HEK293T (cell line): ENCODE measurements around the gene ITGB5.

Experiments
- CTCF ChIA-PET: fragments of 350-600 bp; formaldehyde crosslinking; extraction: SDS; loops from one replicate; lab custom pipeline; 2021; ENCODE audit warnings: antibody characterized with exemption, inconsistent platforms; lab: Yijun Ruan, JAX
- POLR2A ChIA-PET: fragments of 350-600 bp; formaldehyde crosslinking; extraction: SDS; loops from one replicate; lab custom pipeline; 2020; ENCODE audit warnings: antibody characterized with exemption, inconsistent platforms; lab: Yijun Ruan, JAX
- DNase-seq: peaks from one replicate; pipeline ENCODE4 v3.0.0; 2012; ENCODE audit warnings: mixed read lengths; ENCODE audit errors: extremely low spot score
- ARNT ChIP-seq: fragments of 450-650 bp; IDR thresholded peaks from 2 replicates; pipeline ENCODE4 v1.6.1; 2017; ENCODE audit warnings: mild to moderate bottlenecking
- BHLHE40 ChIP-seq: fragments of 450-650 bp; IDR thresholded peaks from 2 replicates; pipeline ENCODE4 v1.6.1; 2016; ENCODE audit warnings: mild to moderate bottlenecking, moderate library complexity, borderline replicate concordance
- CTBP1 ChIP-seq: fragments of 450-650 bp; IDR thresholded peaks from 2 replicates; pipeline ENCODE4 v1.6.1; 2016; ENCODE audit warnings: borderline replicate concordance
- ELF4 ChIP-seq: fragments of 450-650 bp; IDR thresholded peaks from 2 replicates; pipeline ENCODE4 v1.6.1; 2017; ENCODE audit warnings: antibody characterized with exemption
- FOXA1 ChIP-seq: fragments of 450-650 bp; IDR thresholded peaks from 2 replicates; pipeline ENCODE4 v1.6.1; 2016; ENCODE audit warnings: mild to moderate bottlenecking
- FOXK2 ChIP-seq: fragments of 450-650 bp; IDR thresholded peaks from 2 replicates; pipeline ENCODE4 v1.6.1; 2016; ENCODE audit warnings: mild to moderate bottlenecking
- FOXM1 ChIP-seq: fragments of 450-650 bp; IDR thresholded peaks from 2 replicates; pipeline ENCODE4 v1.6.1; 2017; ENCODE audit warnings: mild to moderate bottlenecking, borderline replicate concordance
- HDGF ChIP-seq: fragments of 450-650 bp; IDR thresholded peaks from 2 replicates; pipeline ENCODE4 v1.6.1; 2017; ENCODE audit warnings: antibody characterized with exemption, borderline replicate concordance
- L3MBTL2 ChIP-seq: fragments of 450-650 bp; conservative IDR thresholded peaks from 2 replicates; pipeline ENCODE4 v1.6.1; 2016; ENCODE audit warnings: mild to moderate bottlenecking
- LEF1 ChIP-seq: fragments of 450-650 bp; IDR thresholded peaks from 2 replicates; pipeline ENCODE4 v1.6.1; 2017; ENCODE audit warnings: mild to moderate bottlenecking, borderline replicate concordance
- NFRKB ChIP-seq: fragments of 450-650 bp; IDR thresholded peaks from 2 replicates; pipeline ENCODE4 v1.6.1; 2016; ENCODE audit warnings: mild to moderate bottlenecking, moderate library complexity
- PKNOX1 ChIP-seq: fragments of 450-650 bp; IDR thresholded peaks from 2 replicates; pipeline ENCODE4 v1.6.1; 2016
- SP1 ChIP-seq: fragments of 450-650 bp; IDR thresholded peaks from 2 replicates; pipeline ENCODE4 v1.6.1; 2017
- SUZ12 ChIP-seq: fragments of 450-650 bp; IDR thresholded peaks from 2 replicates; pipeline ENCODE4 v1.6.1; 2016; ENCODE audit warnings: mild to moderate bottlenecking
- TARDBP ChIP-seq: fragments of 450-650 bp; IDR thresholded peaks from 2 replicates; pipeline ENCODE4 v1.6.1; 2016
- ZNF384 ChIP-seq: fragments of 450-650 bp; IDR thresholded peaks from 2 replicates; pipeline ENCODE4 v1.6.1; 2016

The ITGB5 gene

GRCh38 chr3:124887177-124887931, at the start of gene ITGB5:
TSS of gene ITGB5 (minus strand) at chr3:124887365. CDS start at chr3:124887000, 365 bp downstream.
- no peak for TF ChIP-seq SP1
- no peak for TF ChIP-seq ARNT
- TF ChIP-seq PKNOX1, result no peak
- no peak for TF ChIP-seq SUZ12
- TF ChIP-seq LEF1, result no peak
- TF ChIP-seq FOXK2, result no peak
- TF ChIP-seq TARDBP, result no peak
- TF ChIP-seq ELF4, result no peak
- no peak for TF ChIP-seq CTBP1
- TF ChIP-seq FOXM1, result no peak
- TF ChIP-seq ZNF384, result no peak
- TF ChIP-seq HDGF, result no peak
- no peak for TF ChIP-seq FOXA1
- CTCF ChIA-PET, result interaction anchor here (1.6 to 1.9 kb wide), 2 partner anchors 14 to 127 kb away, joined by 5 to 6 read pairs; no protein-coding TSS in a partner anchor
- DNase-seq, result peak; percentile 72
- POLR2A ChIA-PET, result interaction anchor here (0.6 to 1.4 kb wide), 4 partner anchors 9 to 79 kb away, joined by 3 to 6 read pairs (median 3); no protein-coding TSS in a partner anchor

- ChIA-PET CTCF (no interaction called here), POLR2A (no interaction called here)
- no peak for TF ChIP-seq L3MBTL2
- no peak for TF ChIP-seq FOXA1
- no peak for TF ChIP-seq HDGF
- no peak for TF ChIP-seq SP1
- no peak for TF ChIP-seq SUZ12
- TF ChIP-seq LEF1, result no peak
- no peak for TF ChIP-seq FOXM1
- no peak for TF ChIP-seq NFRKB
- no peak for TF ChIP-seq ZNF384
- no peak for TF ChIP-seq CTBP1
- TF ChIP-seq PKNOX1, result no peak
- TF ChIP-seq BHLHE40, result no peak
- no peak for TF ChIP-seq ARNT
- no peak for TF ChIP-seq ELF4
- TF ChIP-seq TARDBP, result no peak
- TF ChIP-seq FOXK2, result no peak
- DNase-seq, result no peak
Observed at GRCh38 chr3:124935794-124936542, 48.8 kb upstream of the ITGB5 start.

GRCh38 chr3:124935264-124935663, 48.1 kb upstream of the ITGB5 start:
- TF ChIP-seq SP1 (no peak), ZNF384 (no peak), TARDBP (no peak), FOXM1 (no peak), FOXK2 (no peak), SUZ12 (no peak), ELF4 (no peak), LEF1 (no peak), HDGF (no peak), L3MBTL2 (no peak), NFRKB (no peak), FOXA1 (no peak), CTBP1 (no peak)
- POLR2A ChIA-PET, result no interaction called here
- no peak for DNase-seq
- CTCF ChIA-PET, result no interaction called here

GRCh38 chr3:124934577-124934976, 47.4 kb upstream of the ITGB5 start, which contains the start of gene MUC13:
TSS of gene MUC13 (minus strand) at chr3:124934751. CDS start at chr3:124934712, 39 bp downstream.
- POLR2A ChIA-PET, result no interaction called here
- DNase-seq, result no peak
- TF ChIP-seq L3MBTL2 (no peak), ARNT (no peak), LEF1 (no peak), HDGF (no peak), PKNOX1 (no peak), FOXM1 (no peak), NFRKB (no peak), CTBP1 (no peak)
- CTCF ChIA-PET, result interaction anchor here (1.0 kb wide), 1 partner anchor 174 kb away, joined by 4 read pairs; no protein-coding TSS in a partner anchor

GRCh38 chr3:124928333-124929202, 41.4 kb upstream of the ITGB5 start:
- TF ChIP-seq CTBP1 (no peak), BHLHE40 (no peak), NFRKB (no peak), HDGF (no peak), ZNF384 (no peak), FOXA1 (no peak), SP1 (no peak), SUZ12 (no peak), PKNOX1 (no peak), FOXK2 (no peak)
- DNase-seq, result peak; percentile 50
- CTCF ChIA-PET, result interaction anchor here (0.6 to 0.8 kb wide), 3 partner anchors 16 to 499 kb away, joined by 3 to 7 read pairs (median 3); no protein-coding TSS in a partner anchor
- POLR2A ChIA-PET, result no interaction called here
